GM10266 (cell line): ENCODE data around the gene CHMP1B.

Experiments used
- DNase-seq: peaks from one replicate; pipeline ENCODE4 v3.0.0; 2012; ENCODE audit errors: extremely low spot score
- TF ChIP-seq, protein P1 (sequence below): IDR thresholded peaks from 2 replicates; pipeline ENCODE4 v1.5.1; 2012; ENCODE audit warnings: mild to moderate bottlenecking, low read depth; ENCODE audit not compliant: control insufficient read depth, insufficient read depth; ENCODE audit errors: missing control alignments

Gene CHMP1B, protein sequence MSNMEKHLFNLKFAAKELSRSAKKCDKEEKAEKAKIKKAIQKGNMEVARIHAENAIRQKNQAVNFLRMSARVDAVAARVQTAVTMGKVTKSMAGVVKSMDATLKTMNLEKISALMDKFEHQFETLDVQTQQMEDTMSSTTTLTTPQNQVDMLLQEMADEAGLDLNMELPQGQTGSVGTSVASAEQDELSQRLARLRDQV

DNA sequence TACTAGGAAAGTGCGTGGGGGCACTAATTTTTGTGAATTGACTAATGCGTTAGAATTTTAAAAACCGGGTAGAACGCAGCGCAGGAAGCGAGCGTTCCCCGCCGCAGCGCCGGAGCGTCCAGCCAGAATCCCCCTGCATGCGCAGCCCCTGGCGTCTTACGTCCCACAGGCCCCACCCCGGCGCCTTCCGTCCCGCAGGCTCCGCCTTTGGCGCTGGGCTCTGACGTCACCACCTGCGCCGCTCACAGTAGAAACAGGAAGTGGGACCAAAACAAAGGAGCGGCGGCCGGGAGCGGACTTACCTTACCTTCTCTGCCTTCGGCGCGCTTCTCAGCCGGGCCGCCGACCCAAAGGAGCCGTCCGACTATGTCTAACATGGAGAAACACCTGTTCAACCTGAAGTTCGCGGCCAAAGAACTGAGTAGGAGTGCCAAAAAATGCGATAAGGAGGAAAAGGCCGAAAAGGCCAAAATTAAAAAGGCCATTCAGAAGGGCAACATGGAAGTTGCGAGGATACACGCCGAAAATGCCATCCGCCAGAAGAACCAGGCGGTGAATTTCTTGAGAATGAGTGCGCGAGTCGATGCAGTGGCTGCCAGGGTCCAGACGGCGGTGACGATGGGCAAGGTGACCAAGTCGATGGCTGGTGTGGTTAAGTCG, at the start of gene CHMP1B:
Gene CHMP1B, plus strand, starts transcription at position 268 of the 660 bp plus-strand sequence. Its CDS starts 99 bp downstream, at position 367.
- peak; percentile 91 for DNase-seq
- TF ChIP-seq, protein P1, sequence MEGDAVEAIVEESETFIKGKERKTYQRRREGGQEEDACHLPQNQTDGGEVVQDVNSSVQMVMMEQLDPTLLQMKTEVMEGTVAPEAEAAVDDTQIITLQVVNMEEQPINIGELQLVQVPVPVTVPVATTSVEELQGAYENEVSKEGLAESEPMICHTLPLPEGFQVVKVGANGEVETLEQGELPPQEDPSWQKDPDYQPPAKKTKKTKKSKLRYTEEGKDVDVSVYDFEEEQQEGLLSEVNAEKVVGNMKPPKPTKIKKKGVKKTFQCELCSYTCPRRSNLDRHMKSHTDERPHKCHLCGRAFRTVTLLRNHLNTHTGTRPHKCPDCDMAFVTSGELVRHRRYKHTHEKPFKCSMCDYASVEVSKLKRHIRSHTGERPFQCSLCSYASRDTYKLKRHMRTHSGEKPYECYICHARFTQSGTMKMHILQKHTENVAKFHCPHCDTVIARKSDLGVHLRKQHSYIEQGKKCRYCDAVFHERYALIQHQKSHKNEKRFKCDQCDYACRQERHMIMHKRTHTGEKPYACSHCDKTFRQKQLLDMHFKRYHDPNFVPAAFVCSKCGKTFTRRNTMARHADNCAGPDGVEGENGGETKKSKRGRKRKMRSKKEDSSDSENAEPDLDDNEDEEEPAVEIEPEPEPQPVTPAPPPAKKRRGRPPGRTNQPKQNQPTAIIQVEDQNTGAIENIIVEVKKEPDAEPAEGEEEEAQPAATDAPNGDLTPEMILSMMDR = no peak

DNA sequence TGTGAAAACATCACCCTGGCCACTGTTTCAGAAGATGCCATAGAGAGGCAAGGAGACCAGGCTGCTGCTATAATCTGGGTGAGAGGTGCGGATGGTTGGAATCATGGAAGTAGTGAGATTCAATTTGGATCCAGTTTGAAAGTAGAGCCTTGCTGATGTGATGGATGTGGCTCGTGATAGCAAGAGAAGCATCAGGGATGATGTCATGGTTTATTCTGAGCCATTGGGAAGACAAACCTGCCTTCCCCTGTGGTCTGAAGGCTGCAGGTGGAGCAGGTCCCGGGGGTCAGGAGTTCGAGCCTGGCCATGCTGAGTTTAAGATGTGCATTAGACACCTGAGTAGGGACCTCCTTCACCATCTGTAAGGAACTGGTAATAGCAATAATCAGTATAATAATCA, 49.6 kb upstream of the CHMP1B start:
- TF ChIP-seq, protein P1 = no peak

DNA sequence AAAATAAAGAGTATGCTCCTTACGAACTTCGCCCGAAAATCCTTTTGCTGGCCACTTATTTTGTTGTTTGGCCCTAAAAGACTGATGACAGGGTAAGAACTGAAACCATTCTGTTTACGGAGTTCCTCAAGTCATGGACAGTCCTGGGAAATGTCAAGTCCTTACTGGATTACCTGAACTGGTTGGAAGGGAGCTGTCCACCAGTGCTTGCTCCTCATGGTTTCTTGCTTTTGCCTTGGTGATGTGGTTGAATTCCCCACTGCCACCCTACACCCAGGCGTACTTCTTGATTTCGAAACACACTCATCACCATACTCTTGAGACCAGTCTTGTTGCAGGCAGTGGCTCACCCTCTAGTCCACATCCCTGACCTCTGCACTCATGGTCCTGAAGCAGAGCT, 49.1 kb upstream of the CHMP1B start:
- TF ChIP-seq, protein P1 = no peak
- no peak for DNase-seq

More for the DNA sequence above, 49.6 kb upstream of the CHMP1B start:
- no peak for DNase-seq

DNA sequence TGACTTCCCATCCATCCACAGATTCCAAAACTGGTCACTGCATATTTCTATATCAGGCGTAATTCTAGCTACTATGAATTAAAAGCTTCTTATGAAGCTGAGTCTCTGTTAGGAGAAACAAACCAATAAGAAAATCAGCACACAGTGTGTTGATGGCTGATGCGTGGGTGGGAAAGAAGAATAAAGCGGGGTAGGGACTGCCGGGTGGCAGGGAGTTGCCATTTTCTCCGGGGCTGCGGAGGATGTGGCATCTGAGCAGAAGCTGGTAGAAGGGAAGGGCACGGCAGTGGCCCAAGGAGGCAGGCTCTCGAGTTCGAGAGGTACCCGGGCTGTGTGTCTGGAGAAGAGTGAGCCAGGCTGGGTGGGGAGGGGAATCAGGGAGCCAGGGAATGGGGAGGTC, 48.6 kb upstream of the CHMP1B start:
- TF ChIP-seq, protein P1 = no peak
- no peak for DNase-seq

DNA sequence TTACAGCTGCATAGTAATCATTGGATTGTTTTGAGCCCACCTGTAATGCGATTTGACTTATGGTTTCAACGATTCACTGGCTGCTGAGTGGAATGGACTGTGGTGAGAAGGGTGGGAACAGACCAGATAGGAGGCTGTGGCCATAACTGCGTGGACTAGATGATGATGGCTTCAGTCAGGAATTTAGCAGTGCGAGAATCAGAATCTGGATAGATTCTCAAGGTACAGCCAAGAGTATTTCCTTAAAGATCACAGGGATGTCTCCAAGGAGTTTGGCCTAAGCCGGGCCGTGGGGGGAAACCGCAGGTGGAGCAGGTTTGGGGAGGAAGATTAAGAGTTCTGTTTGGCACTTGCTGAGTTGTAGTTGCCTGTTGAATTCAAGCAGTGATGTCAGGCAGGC, 44.0 kb upstream of the CHMP1B start:
- TF ChIP-seq, protein P1 = no peak

DNA sequence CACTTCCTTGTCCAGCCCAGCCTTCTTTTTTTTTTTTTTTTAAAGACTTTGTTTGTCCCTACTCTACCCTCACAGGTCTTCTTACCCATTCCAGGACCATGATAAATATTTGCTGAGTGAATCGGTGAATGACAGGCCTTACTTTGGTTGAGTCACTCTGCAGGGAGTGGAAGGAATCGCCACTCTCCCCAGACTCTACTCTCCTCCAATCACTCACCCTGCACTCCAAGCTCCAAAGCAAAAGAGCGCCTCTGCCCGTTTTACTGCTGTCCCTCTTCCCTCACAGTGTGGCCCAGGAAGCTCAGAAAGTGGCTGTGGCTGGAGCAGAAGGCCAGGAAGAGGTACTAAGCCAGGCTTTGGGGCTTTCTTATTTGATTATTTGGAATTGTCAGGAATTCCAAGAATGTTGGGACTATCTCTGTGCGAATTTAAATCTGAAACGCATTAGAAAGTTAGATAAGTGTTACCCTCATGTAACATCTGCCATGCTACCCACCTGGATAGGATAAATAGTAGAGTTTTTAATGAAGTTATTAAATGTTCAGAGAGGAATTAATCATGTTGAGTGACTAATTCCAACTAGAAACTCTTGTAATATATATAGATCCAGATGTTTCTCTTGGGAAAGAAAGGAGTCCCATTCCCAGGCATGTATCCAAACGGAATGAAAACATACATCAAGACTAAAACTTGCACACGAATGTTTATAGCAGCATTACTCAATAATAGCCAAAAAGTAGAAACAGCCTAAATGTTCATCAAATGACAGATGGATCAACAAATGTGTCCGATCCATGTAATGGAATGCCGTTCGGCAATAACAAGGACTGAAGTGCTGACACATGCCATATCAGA, 43.0 kb upstream of the CHMP1B start:
- TF ChIP-seq, protein P1 = no peak
- DNase-seq = no peak

More for the DNA sequence above, 44.0 kb upstream of the CHMP1B start:
- DNase-seq = no peak
